HepG2 (cell line): Measurements from ENCODE around the gene NUFIP1. TPM values are rescaled to one million over a fixed set of nuclear protein-coding genes. Genes with fewer than 3 reads are reported as not detected.

Experiments used
- FOXJ3 ChIP-seq: sonication (generic); formaldehyde crosslinking; IDR thresholded peaks from 2 replicates; pipeline ENCODE4 v1.4.0; 2020; ENCODE audit warnings: missing genetic modification reagents, mild to moderate bottlenecking, borderline replicate concordance
- SIX1 ChIP-seq: sonication (generic); formaldehyde crosslinking; IDR thresholded peaks from 2 replicates; pipeline ENCODE4 v1.4.0; 2020; ENCODE audit warnings: missing genetic modification reagents, borderline replicate concordance
- SNAPC2 ChIP-seq: sonication (generic); formaldehyde crosslinking; IDR thresholded peaks from 2 replicates; pipeline ENCODE4 v1.8.1; 2022; ENCODE audit warnings: mild to moderate bottlenecking, missing genetic modification reagents
- ZNF317 ChIP-seq: sonication (generic); formaldehyde crosslinking; IDR thresholded peaks from 2 replicates; pipeline ENCODE4 v1.5.0; 2020; ENCODE audit warnings: mild to moderate bottlenecking, missing genetic modification reagents
- polyA plus RNA-seq, 8 experiments: library from polyadenylated mRNA; depleted of rRNA in 3 of 8; stranded (reverse) in 7 of 8; unstranded in 1 of 8; fragments of >200 nt; fragmentation: Illumina TruSeq in 4 of 8; extraction: Trizol in 4 of 8; gene quantifications; 2 replicates each; pipeline versions ENCODE4 v1.2.1 to v1.2.3, GENCODE V29; 2011 to 2016; ENCODE audit warnings: low read depth in 4 of 8, missing spikeins in 1 of 8, mixed read lengths in 1 of 8; ENCODE audit not compliant: insufficient read depth in 1 of 8
- total RNA-seq, 5 experiments: library from RNA; depleted of rRNA; stranded (reverse); fragments of >200 nt; fragmentation: Illumina TruSeq; extraction: Trizol; gene quantifications; 2 replicates each; pipeline ENCODE4 v1.2.3, GENCODE V29; 2016; ENCODE audit warnings: low read depth in 1 of 5
- TF ChIP-seq, protein P1 (sequence below): sonication (generic); formaldehyde crosslinking; IDR thresholded peaks from 2 replicates; pipeline ENCODE4 v1.4.0; 2020; ENCODE audit warnings: missing genetic modification reagents, borderline replicate concordance
- TF ChIP-seq, protein P2 (sequence below): sonication (generic); formaldehyde crosslinking; IDR thresholded peaks from 2 replicates; pipeline ENCODE4 v1.5.0; 2020; ENCODE audit warnings: missing genetic modification reagents
- TF ChIP-seq, protein P3 (sequence below): sonication (generic); formaldehyde crosslinking; IDR thresholded peaks from one replicate; pipeline ENCODE4 v1.5.1; 2020; ENCODE audit warnings: mild to moderate bottlenecking, missing genetic modification reagents; ENCODE audit errors: not compliant biosample characterization

Gene NUFIP1
- total and polyA plus RNA-seq, 2 of the 13 experiments (the other 11 are each of a cell fraction or from before 2014, with no cell fraction given): 1.9 to 10.3 TPM

DNA sequence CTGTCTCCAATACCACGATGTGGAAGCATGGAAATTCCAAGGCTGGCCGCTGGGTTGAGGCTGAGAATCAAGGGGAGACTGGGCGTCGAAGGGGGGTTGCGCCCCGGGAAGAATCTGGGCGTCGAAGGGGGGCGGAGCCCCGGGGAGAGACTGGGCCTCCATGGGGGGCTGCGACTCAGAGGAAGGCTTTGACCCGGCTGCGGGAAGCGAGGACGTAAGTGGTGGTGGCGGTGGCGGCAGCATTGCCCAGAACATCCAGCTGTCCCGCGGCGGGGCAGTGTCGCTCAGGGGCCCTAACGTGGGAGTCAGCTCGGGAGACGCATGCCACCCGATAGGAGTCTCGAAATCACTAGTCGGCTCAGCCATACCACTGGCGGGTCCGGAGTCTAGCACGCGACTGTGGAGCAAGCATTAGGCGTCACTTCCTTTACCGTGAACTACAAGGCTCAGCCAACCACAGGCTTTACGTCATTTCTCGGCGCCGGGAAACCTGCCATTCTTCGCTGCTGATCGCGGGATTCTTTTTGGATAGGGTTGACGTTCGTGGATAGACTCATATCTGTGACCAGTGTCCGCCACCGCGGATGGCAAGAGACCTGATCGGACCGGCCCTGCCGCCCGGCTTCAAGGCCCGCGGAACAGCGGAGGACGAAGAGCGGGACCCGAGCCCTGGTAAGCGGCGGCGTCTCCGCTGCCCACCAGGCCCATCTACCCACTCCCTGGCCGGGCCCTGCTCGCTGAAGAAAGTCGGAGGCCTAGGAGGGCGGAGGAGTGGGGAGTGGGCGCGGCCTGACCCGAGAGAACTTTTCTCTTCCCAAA is at the start of gene NUFIP1, which contains the start of gene GPALPP1 (continued):
- TF ChIP-seq, protein P1, sequence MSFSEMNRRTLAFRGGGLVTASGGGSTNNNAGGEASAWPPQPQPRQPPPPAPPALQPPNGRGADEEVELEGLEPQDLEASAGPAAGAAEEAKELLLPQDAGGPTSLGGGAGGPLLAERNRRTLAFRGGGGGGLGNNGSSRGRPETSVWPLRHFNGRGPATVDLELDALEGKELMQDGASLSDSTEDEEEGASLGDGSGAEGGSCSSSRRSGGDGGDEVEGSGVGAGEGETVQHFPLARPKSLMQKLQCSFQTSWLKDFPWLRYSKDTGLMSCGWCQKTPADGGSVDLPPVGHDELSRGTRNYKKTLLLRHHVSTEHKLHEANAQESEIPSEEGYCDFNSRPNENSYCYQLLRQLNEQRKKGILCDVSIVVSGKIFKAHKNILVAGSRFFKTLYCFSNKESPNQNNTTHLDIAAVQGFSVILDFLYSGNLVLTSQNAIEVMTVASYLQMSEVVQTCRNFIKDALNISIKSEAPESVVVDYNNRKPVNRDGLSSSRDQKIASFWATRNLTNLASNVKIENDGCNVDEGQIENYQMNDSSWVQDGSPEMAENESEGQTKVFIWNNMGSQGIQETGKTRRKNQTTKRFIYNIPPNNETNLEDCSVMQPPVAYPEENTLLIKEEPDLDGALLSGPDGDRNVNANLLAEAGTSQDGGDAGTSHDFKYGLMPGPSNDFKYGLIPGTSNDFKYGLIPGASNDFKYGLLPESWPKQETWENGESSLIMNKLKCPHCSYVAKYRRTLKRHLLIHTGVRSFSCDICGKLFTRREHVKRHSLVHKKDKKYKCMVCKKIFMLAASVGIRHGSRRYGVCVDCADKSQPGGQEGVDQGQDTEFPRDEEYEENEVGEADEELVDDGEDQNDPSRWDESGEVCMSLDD (CRISPR knock-in tag): no peak
- TF ChIP-seq, protein P2, sequence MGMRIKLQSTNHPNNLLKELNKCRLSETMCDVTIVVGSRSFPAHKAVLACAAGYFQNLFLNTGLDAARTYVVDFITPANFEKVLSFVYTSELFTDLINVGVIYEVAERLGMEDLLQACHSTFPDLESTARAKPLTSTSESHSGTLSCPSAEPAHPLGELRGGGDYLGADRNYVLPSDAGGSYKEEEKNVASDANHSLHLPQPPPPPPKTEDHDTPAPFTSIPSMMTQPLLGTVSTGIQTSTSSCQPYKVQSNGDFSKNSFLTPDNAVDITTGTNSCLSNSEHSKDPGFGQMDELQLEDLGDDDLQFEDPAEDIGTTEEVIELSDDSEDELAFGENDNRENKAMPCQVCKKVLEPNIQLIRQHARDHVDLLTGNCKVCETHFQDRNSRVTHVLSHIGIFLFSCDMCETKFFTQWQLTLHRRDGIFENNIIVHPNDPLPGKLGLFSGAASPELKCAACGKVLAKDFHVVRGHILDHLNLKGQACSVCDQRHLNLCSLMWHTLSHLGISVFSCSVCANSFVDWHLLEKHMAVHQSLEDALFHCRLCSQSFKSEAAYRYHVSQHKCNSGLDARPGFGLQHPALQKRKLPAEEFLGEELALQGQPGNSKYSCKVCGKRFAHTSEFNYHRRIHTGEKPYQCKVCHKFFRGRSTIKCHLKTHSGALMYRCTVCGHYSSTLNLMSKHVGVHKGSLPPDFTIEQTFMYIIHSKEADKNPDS (CRISPR knock-in tag): no peak
- TF ChIP-seq SNAPC2 (CRISPR knock-in tag) (0 out of 2 replicates have a peak, but pooled peaks have one; percentile 83), ZNF317 (CRISPR knock-in tag) (peak; percentile 42; the same call in 1 of the 2 replicates), SIX1 (CRISPR knock-in tag) (no peak), FOXJ3 (CRISPR knock-in tag) (no peak)
- TF ChIP-seq, protein P3, sequence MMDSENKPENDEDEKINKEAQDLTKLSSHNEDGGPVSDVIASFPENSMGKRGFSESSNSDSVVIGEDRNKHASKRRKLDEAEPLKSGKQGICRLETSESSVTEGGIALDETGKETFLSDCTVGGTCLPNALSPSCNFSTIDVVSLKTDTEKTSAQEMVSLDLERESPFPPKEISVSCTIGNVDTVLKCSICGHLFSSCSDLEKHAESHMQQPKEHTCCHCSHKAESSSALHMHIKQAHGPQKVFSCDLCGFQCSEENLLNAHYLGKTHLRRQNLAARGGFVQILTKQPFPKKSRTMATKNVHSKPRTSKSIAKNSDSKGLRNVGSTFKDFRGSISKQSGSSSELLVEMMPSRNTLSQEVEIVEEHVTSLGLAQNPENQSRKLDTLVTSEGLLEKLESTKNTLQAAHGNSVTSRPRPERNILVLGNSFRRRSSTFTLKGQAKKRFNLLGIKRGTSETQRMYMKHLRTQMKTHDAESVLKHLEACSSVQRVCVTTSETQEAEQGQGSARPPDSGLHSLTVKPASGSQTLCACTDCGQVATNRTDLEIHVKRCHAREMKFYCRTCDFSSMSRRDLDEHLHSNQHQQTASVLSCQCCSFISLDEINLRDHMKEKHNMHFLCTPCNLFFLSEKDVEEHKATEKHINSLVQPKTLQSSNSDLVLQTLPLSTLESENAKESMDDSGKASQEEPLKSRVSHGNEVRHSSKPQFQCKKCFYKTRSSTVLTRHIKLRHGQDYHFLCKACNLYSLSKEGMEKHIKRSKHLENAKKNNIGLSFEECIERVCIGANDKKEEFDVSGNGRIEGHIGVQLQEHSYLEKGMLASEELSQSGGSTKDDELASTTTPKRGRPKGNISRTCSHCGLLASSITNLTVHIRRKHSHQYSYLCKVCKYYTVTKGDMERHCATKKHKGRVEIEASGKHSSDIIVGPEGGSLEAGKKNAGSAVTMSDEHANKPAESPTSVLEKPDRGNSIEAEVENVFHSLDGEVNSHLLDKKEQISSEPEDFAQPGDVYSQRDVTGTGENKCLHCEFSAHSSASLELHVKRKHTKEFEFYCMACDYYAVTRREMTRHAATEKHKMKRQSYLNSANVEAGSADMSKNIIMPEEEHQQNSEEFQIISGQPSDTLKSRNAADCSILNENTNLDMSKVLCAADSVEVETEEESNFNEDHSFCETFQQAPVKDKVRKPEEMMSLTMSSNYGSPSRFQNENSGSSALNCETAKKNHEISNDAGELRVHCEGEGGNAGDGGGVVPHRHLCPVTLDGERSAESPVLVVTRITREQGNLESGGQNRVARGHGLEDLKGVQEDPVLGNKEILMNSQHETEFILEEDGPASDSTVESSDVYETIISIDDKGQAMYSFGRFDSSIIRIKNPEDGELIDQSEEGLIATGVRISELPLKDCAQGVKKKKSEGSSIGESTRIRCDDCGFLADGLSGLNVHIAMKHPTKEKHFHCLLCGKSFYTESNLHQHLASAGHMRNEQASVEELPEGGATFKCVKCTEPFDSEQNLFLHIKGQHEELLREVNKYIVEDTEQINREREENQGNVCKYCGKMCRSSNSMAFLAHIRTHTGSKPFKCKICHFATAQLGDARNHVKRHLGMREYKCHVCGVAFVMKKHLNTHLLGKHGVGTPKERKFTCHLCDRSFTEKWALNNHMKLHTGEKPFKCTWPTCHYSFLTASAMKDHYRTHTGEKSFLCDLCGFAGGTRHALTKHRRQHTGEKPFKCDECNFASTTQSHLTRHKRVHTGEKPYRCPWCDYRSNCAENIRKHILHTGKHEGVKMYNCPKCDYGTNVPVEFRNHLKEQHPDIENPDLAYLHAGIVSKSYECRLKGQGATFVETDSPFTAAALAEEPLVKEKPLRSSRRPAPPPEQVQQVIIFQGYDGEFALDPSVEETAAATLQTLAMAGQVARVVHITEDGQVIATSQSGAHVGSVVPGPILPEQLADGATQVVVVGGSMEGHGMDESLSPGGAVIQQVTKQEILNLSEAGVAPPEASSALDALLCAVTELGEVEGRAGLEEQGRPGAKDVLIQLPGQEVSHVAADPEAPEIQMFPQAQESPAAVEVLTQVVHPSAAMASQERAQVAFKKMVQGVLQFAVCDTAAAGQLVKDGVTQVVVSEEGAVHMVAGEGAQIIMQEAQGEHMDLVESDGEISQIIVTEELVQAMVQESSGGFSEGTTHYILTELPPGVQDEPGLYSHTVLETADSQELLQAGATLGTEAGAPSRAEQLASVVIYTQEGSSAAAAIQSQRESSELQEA (CRISPR knock-in tag): peak; percentile 49
